H9 (cell line): ENCODE results near the gene SULF2. TPM values are rescaled to one million over a fixed set of nuclear protein-coding genes. Genes with fewer than 3 reads are reported as not detected.
"Not testable (repeated sequence)": the region's sequence is repeated elsewhere in the genome, so short reads cannot be mapped to it uniquely, and the experiment has no call there.

ENCODE experiments used
- DNase-seq: peaks from one replicate; pipeline ENCODE4 v3.0.0-alpha.2; 2017
- H2AFZ ChIP-seq: one replicate; pipeline ENCODE4 v1.6.1; 2013; ENCODE audit warnings: mild to moderate bottlenecking, low read length, control low read depth, moderate library complexity
- H2AK5ac ChIP-seq: 2 replicates; pipeline ENCODE4 v1.6.1; 2013; ENCODE audit warnings: low read length, control low read depth, mixed read lengths; ENCODE audit not compliant: insufficient read length
- H2BK120ac ChIP-seq: one replicate; pipeline ENCODE4 v1.6.1; 2013; ENCODE audit warnings: low read depth, mild to moderate bottlenecking, low read length, control low read depth, inconsistent platforms; ENCODE audit not compliant: poor library complexity, severe bottlenecking
- H2BK12ac ChIP-seq: 2 replicates; pipeline ENCODE4 v1.6.1; 2013; ENCODE audit warnings: low read length, control low read depth, mixed read lengths, low read depth; ENCODE audit not compliant: insufficient read length
- H2BK15ac ChIP-seq: 2 replicates; pipeline ENCODE4 v1.6.1; 2013; ENCODE audit warnings: low read depth, low read length, control low read depth
- H2BK20ac ChIP-seq: one replicate; pipeline ENCODE4 v1.6.1; 2013; ENCODE audit warnings: low read depth, mild to moderate bottlenecking, low read length, control low read depth, inconsistent platforms; ENCODE audit not compliant: poor library complexity, severe bottlenecking
- H2BK5ac ChIP-seq: 2 replicates; pipeline ENCODE4 v1.6.1; 2013; ENCODE audit warnings: low read length, control low read depth, mixed read lengths; ENCODE audit not compliant: insufficient read length
- H3K14ac ChIP-seq: 2 replicates; pipeline ENCODE4 v1.6.1; 2013; ENCODE audit warnings: low read length, control low read depth; ENCODE audit not compliant: insufficient read depth
- H3K18ac ChIP-seq: 2 replicates; pipeline ENCODE4 v1.6.1; 2013; ENCODE audit warnings: low read depth, mild to moderate bottlenecking, mixed read lengths, low read length, control low read depth; ENCODE audit not compliant: insufficient read length
- H3K23ac ChIP-seq: 2 replicates; pipeline ENCODE4 v1.6.1; 2013; ENCODE audit warnings: low read length, control low read depth, mixed read lengths, low read depth; ENCODE audit not compliant: insufficient read length
- H3K23me2 ChIP-seq: 2 replicates; pipeline ENCODE4 v1.6.1; 2013; ENCODE audit warnings: low read depth, mild to moderate bottlenecking, mixed read lengths, low read length, control low read depth; ENCODE audit not compliant: insufficient read length, poor library complexity, severe bottlenecking
- H3K27ac ChIP-seq: 2 replicates; pipeline ENCODE4 v1.5.1; 2013; ENCODE audit warnings: low read length, control low read depth, mixed read lengths, low read depth; ENCODE audit not compliant: insufficient read length
- H3K27me3 ChIP-seq: 2 replicates; pipeline ENCODE4 v1.6.1; 2013; ENCODE audit warnings: low read length, control low read depth, inconsistent platforms; ENCODE audit not compliant: insufficient read depth
- H3K4ac ChIP-seq: 2 replicates; pipeline ENCODE4 v1.6.1; 2013; ENCODE audit warnings: low read depth, mild to moderate bottlenecking, control low read depth, inconsistent platforms, low read length, moderate library complexity
- H3K4me1 ChIP-seq: 2 replicates; pipeline ENCODE4 v1.6.1; 2013; ENCODE audit warnings: low read length, control low read depth, inconsistent platforms; ENCODE audit not compliant: insufficient read depth
- H3K4me2 ChIP-seq: 2 replicates; pipeline ENCODE4 v1.6.1; 2013; ENCODE audit warnings: low read length, control low read depth, mixed read lengths; ENCODE audit not compliant: insufficient read length, insufficient read depth
- H3K56ac ChIP-seq: 2 replicates; pipeline ENCODE4 v1.6.1; 2013; ENCODE audit warnings: low read depth, mild to moderate bottlenecking, mixed read lengths, low read length, control low read depth; ENCODE audit not compliant: insufficient read length
- H3K79me1 ChIP-seq: 2 replicates; pipeline ENCODE4 v1.6.1; 2013; ENCODE audit warnings: low read depth, mild to moderate bottlenecking, moderate library complexity, low read length, control low read depth, inconsistent platforms; ENCODE audit not compliant: insufficient read depth, poor library complexity, severe bottlenecking
- H3K79me2 ChIP-seq: 2 replicates; pipeline ENCODE4 v1.6.1; 2013; ENCODE audit warnings: low read length, control low read depth, inconsistent platforms; ENCODE audit not compliant: insufficient read depth
- H3K9ac ChIP-seq: 2 replicates; pipeline ENCODE4 v1.6.1; 2013; ENCODE audit warnings: low read length, control low read depth, mixed read lengths; ENCODE audit not compliant: insufficient read length; ENCODE audit errors: extremely low read depth
- H3K9me3 ChIP-seq: one replicate; pipeline ENCODE4 v1.6.1; 2013; ENCODE audit warnings: low read depth, low read length, inconsistent platforms; ENCODE audit not compliant: control insufficient read depth
- H3T11ph ChIP-seq: one replicate; pipeline ENCODE4 v1.6.1; 2013; ENCODE audit warnings: mild to moderate bottlenecking, low read length, control low read depth, inconsistent platforms
- H4K20me1 ChIP-seq: one replicate; pipeline ENCODE4 v1.6.1; 2013; ENCODE audit not compliant: control insufficient read depth, insufficient read length, insufficient read depth
- H4K5ac ChIP-seq: 2 replicates; pipeline ENCODE4 v1.6.1; 2013; ENCODE audit warnings: low read depth, mild to moderate bottlenecking, mixed read lengths, low read length, control low read depth; ENCODE audit not compliant: insufficient read length
- H4K8ac ChIP-seq: replicated peaks from 2 replicates; pipeline ENCODE4 v1.6.1; 2013; ENCODE audit warnings: low read length, control low read depth, mixed read lengths, low read depth; ENCODE audit not compliant: insufficient read length
- H4K91ac ChIP-seq: 2 replicates; pipeline ENCODE4 v1.6.1; 2013; ENCODE audit warnings: low read depth, mild to moderate bottlenecking, moderate library complexity, mixed read lengths, low read length, control low read depth; ENCODE audit not compliant: insufficient read length
- H3K27ac Mint-ChIP-seq, 3 experiments: 2 replicates in 2 of 3; 3 replicates in 1 of 3; pipeline ENCODE4 v1.8.0; 2020 to 2021; ENCODE audit warnings: mixed read lengths in 3 of 3, mild to moderate bottlenecking in 1 of 3, moderate library complexity in 1 of 3
- H3K27me3 Mint-ChIP-seq: 2 replicates; pipeline ENCODE4 v1.8.0; 2021; ENCODE audit warnings: low read depth, mild to moderate bottlenecking, moderate library complexity, mixed read lengths
- H3K36me3 Mint-ChIP-seq, 3 experiments: 2 replicates in 2 of 3; 3 replicates in 1 of 3; pipeline ENCODE4 v1.8.0; 2020 to 2021; ENCODE audit warnings: low read depth in 3 of 3, mixed read lengths in 3 of 3; ENCODE audit not compliant: insufficient read depth in 1 of 3
- H3K4me1 Mint-ChIP-seq, 2 experiments: 2 replicates each; pipeline ENCODE4 v1.8.0; 2020; ENCODE audit warnings: mixed read lengths in 2 of 2
- H3K4me3 Mint-ChIP-seq, 2 experiments: 2 replicates in 1 of 2; 3 replicates in 1 of 2; pipeline ENCODE4 v1.8.0; 2020 to 2021; ENCODE audit warnings: mild to moderate bottlenecking in 2 of 2, mixed read lengths in 2 of 2, moderate library complexity in 1 of 2
- H3K9me3 Mint-ChIP-seq, 2 experiments: 2 replicates in 1 of 2; 3 replicates in 1 of 2; pipeline ENCODE4 v1.8.0; 2020; ENCODE audit warnings: mild to moderate bottlenecking in 2 of 2, mixed read lengths in 2 of 2, moderate library complexity in 1 of 2
- WGBS: extraction: QIAGEN DNeasy Blood & Tissue Kit; methylation state at CpG from one replicate; pipeline ENCODE4 v1.1.7; 2013; ENCODE audit warnings: missing lambda C conversion rate, low lambda C conversion rate, mixed read lengths; ENCODE audit not compliant: insufficient read length; ENCODE audit errors: extremely low coverage; 5-methylcytosine and 5-hydroxymethylcytosine counted together
- total RNA-seq: library from RNA; stranded (reverse); gene quantifications from 2 replicates; pipeline ENCODE4 v1.2.1, GENCODE V29; 2021

Gene SULF2
- total RNA-seq, 1 experiment from 2014 or later = 31.2 TPM

DNA sequence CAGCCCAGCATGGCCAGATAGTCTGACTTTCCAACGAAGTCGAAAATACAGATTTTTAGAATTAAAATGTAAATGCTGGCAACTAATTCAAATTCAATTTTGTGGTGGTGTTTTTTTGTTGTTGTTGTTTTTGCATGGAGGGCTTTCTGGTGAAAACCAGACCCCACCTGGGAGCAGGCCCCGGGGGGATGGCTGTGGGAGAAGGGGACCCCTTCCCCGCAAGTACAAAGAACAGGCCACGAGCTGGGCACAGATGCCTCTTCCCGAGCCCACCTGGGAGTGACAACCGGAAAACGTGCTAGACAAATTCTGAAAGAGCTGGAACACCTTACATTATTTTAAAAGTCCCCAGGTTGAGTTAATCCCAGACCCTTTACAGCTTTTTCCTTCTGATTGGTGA lies 41.4 kb upstream of the SULF2 start:
- H3K14ac ChIP-seq, H2BK5ac ChIP-seq, H2BK20ac ChIP-seq, H3K23me2 ChIP-seq, H3K4ac ChIP-seq, H3K4me1 ChIP-seq, H3K79me1 ChIP-seq, H4K20me1 ChIP-seq, H2AK5ac ChIP-seq, H3K27ac Mint-ChIP-seq, H3K23ac ChIP-seq, H4K8ac ChIP-seq, H2BK12ac ChIP-seq, H2AFZ ChIP-seq, H3K4me3 Mint-ChIP-seq, H3K36me3 Mint-ChIP-seq, H4K5ac ChIP-seq, H2BK120ac ChIP-seq, H3K4me2 ChIP-seq, H3K4me1 Mint-ChIP-seq, H3K18ac ChIP-seq, H3K27me3 Mint-ChIP-seq, H4K91ac ChIP-seq, H3T11ph ChIP-seq, H3K56ac ChIP-seq, H2BK15ac ChIP-seq, H3K27ac ChIP-seq, H3K9me3 ChIP-seq, H3K27me3 ChIP-seq, DNase-seq, H3K9me3 Mint-ChIP-seq, H3K9ac ChIP-seq, H3K79me2 ChIP-seq: not testable (repeated sequence)
- no CpG with 5 or more reads among the region's 8 CpGs for WGBS

- H3K9me3 ChIP-seq, H3T11ph ChIP-seq, H2BK12ac ChIP-seq, H3K4me2 ChIP-seq, H2AFZ ChIP-seq, H2BK120ac ChIP-seq, H3K4me1 ChIP-seq, H2BK20ac ChIP-seq, H2AK5ac ChIP-seq, H4K91ac ChIP-seq, H3K14ac ChIP-seq, H3K27ac Mint-ChIP-seq, H3K4me1 Mint-ChIP-seq, H3K36me3 Mint-ChIP-seq, H3K27me3 ChIP-seq, H3K9ac ChIP-seq, DNase-seq, H3K18ac ChIP-seq, H4K20me1 ChIP-seq, H2BK5ac ChIP-seq, H3K56ac ChIP-seq, H3K9me3 Mint-ChIP-seq, H4K5ac ChIP-seq, H3K79me2 ChIP-seq, H3K4ac ChIP-seq, H3K79me1 ChIP-seq, H3K23me2 ChIP-seq, H2BK15ac ChIP-seq, H3K23ac ChIP-seq, H4K8ac ChIP-seq, H3K27ac ChIP-seq, H3K27me3 Mint-ChIP-seq, H3K4me3 Mint-ChIP-seq: not testable (repeated sequence)
- no CpG with 5 or more reads among the region's 18 CpGs for WGBS
Observed at GRCh38 chr20:47826006-47826405, 40.7 kb upstream of the SULF2 start.
